HFF-Myc (cell line): ENCODE measurements around the gene EIF1B.

ENCODE experiments used
- DNase-seq: peaks from one replicate; pipeline ENCODE4 v3.0.0-alpha.2; 2011; ENCODE audit warnings: low read depth; ENCODE audit errors: extremely low read depth
- H3K4me3 ChIP-seq: replicated peaks from 2 replicates; pipeline ENCODE4 v1.5.1; 2011; ENCODE audit warnings: low read depth, mild to moderate bottlenecking, control low read depth, low read length
- TF ChIP-seq, protein P1 (sequence below): IDR thresholded peaks from 2 replicates; pipeline ENCODE4 v1.5.1; 2012; ENCODE audit warnings: mild to moderate bottlenecking, low read depth, low read length, control low read depth; ENCODE audit errors: missing control alignments

The EIF1B gene

DNA sequence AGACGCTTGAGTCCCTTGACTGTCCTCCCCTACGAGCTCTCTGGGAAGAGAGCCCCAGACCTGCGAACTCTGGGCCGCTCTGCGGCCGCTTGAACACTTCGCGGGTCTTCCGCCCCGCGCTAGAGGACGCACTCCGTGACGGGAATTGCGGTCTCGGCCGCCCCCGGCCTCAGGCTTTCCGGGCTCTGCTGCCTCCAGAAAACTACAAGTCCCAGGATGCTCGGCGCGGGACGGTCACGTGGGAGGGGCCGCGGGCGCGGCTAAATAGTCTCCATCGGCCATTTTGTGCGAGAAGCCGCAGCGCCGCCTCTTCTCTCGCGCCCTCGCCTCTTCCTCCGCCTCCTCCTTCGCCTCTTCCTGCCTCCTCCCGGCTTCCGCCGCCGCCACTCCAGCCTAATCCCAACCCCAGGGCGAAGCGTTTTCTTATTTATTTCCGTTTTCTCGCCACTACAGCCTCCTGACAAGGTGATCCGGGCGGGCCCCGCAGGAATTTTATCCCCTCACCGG lies at the start of gene EIF1B:
Gene EIF1B (plus strand): TSS at position 290 of the 507 bp plus-strand sequence. CDS start 235 bp downstream, outside the sequence.
- H3K4me3 ChIP-seq, result peak within 1 kb of the TSS; percentile 62
- peak; percentile 90 for DNase-seq
- TF ChIP-seq, protein P1, sequence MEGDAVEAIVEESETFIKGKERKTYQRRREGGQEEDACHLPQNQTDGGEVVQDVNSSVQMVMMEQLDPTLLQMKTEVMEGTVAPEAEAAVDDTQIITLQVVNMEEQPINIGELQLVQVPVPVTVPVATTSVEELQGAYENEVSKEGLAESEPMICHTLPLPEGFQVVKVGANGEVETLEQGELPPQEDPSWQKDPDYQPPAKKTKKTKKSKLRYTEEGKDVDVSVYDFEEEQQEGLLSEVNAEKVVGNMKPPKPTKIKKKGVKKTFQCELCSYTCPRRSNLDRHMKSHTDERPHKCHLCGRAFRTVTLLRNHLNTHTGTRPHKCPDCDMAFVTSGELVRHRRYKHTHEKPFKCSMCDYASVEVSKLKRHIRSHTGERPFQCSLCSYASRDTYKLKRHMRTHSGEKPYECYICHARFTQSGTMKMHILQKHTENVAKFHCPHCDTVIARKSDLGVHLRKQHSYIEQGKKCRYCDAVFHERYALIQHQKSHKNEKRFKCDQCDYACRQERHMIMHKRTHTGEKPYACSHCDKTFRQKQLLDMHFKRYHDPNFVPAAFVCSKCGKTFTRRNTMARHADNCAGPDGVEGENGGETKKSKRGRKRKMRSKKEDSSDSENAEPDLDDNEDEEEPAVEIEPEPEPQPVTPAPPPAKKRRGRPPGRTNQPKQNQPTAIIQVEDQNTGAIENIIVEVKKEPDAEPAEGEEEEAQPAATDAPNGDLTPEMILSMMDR, result peak; percentile 90

DNA sequence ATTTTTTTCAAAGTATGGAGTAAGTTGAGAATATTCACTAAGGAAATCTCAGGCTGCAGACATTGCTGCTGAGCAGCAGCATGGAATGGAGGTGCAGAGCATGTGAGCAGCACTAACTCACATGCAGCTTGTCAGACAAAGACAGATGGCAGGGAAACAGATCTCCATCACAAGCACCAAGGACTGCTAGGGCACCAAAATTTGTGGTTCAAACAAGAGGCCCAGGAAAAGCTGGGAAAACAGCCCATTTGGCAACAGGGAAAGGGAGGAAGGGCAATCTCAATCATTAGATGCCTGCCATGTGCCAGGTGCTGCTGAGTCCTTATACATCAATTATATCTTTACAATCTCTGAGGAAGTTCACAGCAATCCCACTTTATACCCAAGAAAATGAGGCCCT lies 47.2 kb upstream of the EIF1B start:
- DNase-seq, result no peak
- TF ChIP-seq, protein P1, result no peak
- H3K4me3 ChIP-seq, result no peak overlapping the region

DNA sequence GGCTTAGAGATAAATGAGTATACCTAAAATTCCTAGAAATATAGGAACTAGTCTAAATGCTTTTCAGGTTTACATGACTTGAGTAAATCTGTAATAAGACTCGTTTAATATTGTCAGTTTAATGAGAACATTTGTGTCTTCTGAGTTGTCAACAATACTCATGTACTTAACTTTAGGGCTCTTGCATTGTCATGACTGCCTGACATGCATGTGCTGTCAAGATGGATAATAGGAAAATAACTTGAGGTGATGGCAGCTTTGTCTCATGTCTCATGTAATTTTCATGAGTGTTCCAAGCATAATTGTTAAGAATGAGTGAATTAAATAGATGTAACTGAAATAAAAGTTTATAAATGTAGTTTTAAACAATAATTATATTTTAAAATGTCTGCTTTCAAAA lies 45.1 kb upstream of the EIF1B start:
- DNase-seq, result no peak
- TF ChIP-seq, protein P1, result no peak
- H3K4me3 ChIP-seq, result no peak overlapping the region

DNA sequence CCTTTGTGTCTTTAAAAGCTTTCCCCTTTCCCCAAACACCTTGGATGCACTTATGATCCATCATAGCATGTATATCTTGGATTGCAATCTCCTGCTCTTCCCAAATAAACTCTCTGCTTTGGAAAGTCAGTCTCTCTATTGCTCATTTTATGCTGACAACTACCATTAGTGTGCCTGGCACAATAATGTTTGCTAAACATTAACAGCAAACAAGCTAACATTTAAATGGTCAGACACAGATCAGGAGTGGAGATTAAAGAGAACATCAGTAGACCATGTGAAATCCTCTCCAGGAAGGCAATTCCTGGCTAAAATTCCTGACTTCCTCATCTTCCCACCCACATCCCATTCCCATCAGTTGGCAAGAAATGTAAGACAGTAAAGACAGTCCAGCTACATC lies 44.3 kb upstream of the EIF1B start:
- TF ChIP-seq, protein P1, result no peak
- no peak overlapping the region for H3K4me3 ChIP-seq
- DNase-seq, result no peak

DNA sequence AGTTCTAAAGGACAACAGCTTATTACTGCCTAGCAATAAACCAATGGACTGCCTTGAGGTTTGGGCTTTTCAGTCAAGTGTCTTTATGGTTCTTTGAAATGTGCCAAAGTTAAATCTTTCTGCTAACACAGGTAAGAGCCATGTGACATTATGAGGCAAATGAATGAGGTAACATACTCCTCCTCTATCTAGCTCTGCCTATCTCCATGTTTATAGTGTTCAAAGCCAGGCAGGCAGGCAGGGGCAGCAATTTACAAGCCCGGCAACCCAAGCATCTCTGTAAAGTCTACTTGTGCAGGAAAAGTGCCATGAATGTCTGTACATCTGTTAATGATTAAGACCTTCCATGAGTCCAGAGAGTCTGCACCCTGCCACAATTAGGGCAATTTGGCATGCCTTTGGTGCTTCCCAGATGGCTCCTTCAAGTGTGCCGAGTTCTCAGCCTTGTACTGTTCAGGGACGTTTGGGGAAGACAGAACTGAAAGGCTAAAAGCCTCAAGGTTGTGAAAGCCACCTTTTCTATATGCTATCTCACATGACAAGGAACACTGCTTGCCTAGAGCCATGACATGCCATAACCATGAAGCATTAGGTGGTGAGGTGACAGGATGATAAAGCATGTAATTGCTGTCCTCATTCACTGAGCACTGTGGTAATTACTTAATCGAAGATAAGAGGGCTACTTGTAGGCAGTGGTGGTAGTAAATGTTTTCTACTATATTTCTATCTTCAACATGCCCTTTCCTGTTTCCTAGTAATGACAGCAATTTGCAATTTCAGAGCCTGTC lies 41.4 kb upstream of the EIF1B start:
- TF ChIP-seq, protein P1, result no peak
- H3K4me3 ChIP-seq, result no peak overlapping the region
- peak; percentile 12 for DNase-seq

DNA sequence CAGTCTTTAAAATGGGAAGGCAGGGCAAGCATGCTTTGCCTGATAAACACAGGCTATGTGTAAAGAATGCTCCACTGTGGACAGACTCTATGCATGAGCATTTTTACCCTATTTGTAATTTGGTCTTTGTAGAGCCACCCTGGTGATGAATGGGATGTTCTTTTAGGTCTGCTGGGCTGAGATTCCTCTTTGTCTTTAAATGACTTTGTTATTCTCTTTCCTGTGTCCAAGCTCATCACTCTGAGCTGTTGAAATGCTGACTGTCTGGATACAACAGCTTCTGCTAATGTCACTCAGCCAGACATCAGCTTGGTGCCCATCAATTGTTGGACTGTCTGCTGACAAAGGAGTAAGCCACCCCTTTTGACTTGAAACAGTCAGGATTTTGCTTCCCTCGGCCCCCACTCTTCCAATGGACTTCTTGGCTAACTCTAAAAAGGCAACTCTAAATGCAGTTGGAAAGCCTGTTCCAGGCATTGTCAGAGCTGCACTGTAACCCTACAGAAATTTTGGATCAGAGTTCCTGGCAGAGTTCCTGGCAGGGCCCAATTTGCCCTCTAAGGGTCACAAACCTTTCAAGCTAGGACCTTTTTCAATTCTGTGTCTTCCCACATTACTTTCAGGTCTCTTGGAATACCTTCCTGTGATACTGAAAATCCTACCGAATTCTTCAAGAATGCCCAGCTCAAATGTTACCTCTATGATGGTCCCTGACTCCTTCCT lies 40.5 kb upstream of the EIF1B start:
- no peak for DNase-seq
- TF ChIP-seq, protein P1, result no peak
- H3K4me3 ChIP-seq, result no peak overlapping the region
